ENCODE measurements around the gene CLCA4. TPM values are rescaled to one million over a fixed set of nuclear protein-coding genes. Genes with fewer than 3 reads are reported as not detected.
"Not testable (repeated sequence)": the region's sequence is repeated elsewhere in the genome, so short reads cannot be mapped to it uniquely, and the experiment has no call there.

The CLCA4 gene
- total and polyA plus RNA-seq, 4 donors: 0.09 to 0.20 (median 0.14) TPM

- Histone ChIP-seq H3K27ac (ENCODE audit: low read depth in 1 of 2, low read length in 1 of 2) (no peak overlapping the region), H3K9ac (ENCODE audit: insufficient read depth in 1 of 2, low read length in 2 of 2) (no peak overlapping the region), H3K4me3 (no peak overlapping the region), H3K4me1 (ENCODE audit: control insufficient read depth in 5 of 5, insufficient read depth in 5 of 5, low read length in 5 of 5) (no peaks in the 10 kb centered on the region), H3K36me3 (ENCODE audit: control insufficient read depth in 4 of 4, insufficient read depth in 4 of 4, low read length in 4 of 4) (no peaks in the 10 kb centered on the region), H3K27me3 (ENCODE audit: control insufficient read depth in 3 of 3, insufficient read depth in 3 of 3, low read length in 2 of 3) (no peaks in the 10 kb centered on the region), H3K9me3 (ENCODE audit: control insufficient read depth in 4 of 4, insufficient read depth in 3 of 4, low read length in 3 of 4) (peaks cover 0 to 11% (median 8%) of the 10 kb centered on the region in 4 donors)
- ATAC-seq (ENCODE audit: insufficient read depth, low FRiP score) (no peak), DNase-seq (peak in 1 of 3 donors; percentile 38)
- 76 to 90% methylated on average over 3 of the region's 3 CpGs for WGBS, 2 donors
- TF ChIP-seq CTCF (IDR thresholded peaks at IDR 0.05; ENCODE audit: control extremely low read depth, extremely low read depth): no peak
Observed at GRCh38 chr1:86596741-86597290, 49.9 kb downstream of the CLCA4 start.

- 93 to 95% methylated on average over 2 of the region's 2 CpGs for WGBS, 2 donors
- H3K4me3 ChIP-seq; H3K9me3 ChIP-seq (ENCODE audit: control insufficient read depth in 4 of 4, insufficient read depth in 3 of 4, low read length in 3 of 4); H3K27me3 ChIP-seq (ENCODE audit: control insufficient read depth in 3 of 3, insufficient read depth in 3 of 3, low read length in 2 of 3); H3K9ac ChIP-seq (ENCODE audit: insufficient read depth in 1 of 2, low read length in 2 of 2); H3K36me3 ChIP-seq (ENCODE audit: control insufficient read depth in 4 of 4, insufficient read depth in 4 of 4, low read length in 4 of 4); H3K27ac ChIP-seq (ENCODE audit: low read depth in 1 of 2, low read length in 1 of 2); DNase-seq; H3K4me1 ChIP-seq (ENCODE audit: control insufficient read depth in 5 of 5, insufficient read depth in 5 of 5, low read length in 5 of 5); ATAC-seq (ENCODE audit: insufficient read depth, low FRiP score): not testable (repeated sequence)
Observed at GRCh38 chr1:86606080-86606479, 59.2 kb downstream of the CLCA4 start.

GRCh38 chr1:86616433-86616832 is 69.6 kb downstream of the CLCA4 start:
- 71 to 83% methylated on average over 1 of the region's 1 CpG for WGBS, 2 donors
- no peak overlapping the region for H3K9ac ChIP-seq (ENCODE audit: insufficient read depth in 1 of 2, low read length in 2 of 2)
- no peak for ATAC-seq (ENCODE audit: insufficient read depth, low FRiP score)
- no peaks in the 10 kb centered on the region for H3K4me1 ChIP-seq (ENCODE audit: control insufficient read depth in 5 of 5, insufficient read depth in 5 of 5, low read length in 5 of 5)
- peaks cover 0 to 16% (median 6%) of the 10 kb centered on the region in 4 donors for H3K9me3 ChIP-seq (ENCODE audit: control insufficient read depth in 4 of 4, insufficient read depth in 3 of 4, low read length in 3 of 4)
- TF ChIP-seq CTCF (IDR thresholded peaks at IDR 0.05; ENCODE audit: control extremely low read depth, extremely low read depth): no peak
- no peak overlapping the region for H3K27ac ChIP-seq (ENCODE audit: low read depth in 1 of 2, low read length in 1 of 2)
- H3K4me3 ChIP-seq: no peak overlapping the region
- no peaks in the 10 kb centered on the region for H3K27me3 ChIP-seq (ENCODE audit: control insufficient read depth in 3 of 3, insufficient read depth in 3 of 3, low read length in 2 of 3)
- DNase-seq: no peak
- no peaks in the 10 kb centered on the region for H3K36me3 ChIP-seq (ENCODE audit: control insufficient read depth in 4 of 4, insufficient read depth in 4 of 4, low read length in 4 of 4)

- Histone ChIP-seq H3K9me3 (ENCODE audit: control insufficient read depth in 4 of 4, insufficient read depth in 3 of 4, low read length in 3 of 4) (peaks cover 0 to 16% (median 6%) of the 10 kb centered on the region in 4 donors), H3K9ac (ENCODE audit: insufficient read depth in 1 of 2, low read length in 2 of 2) (no peak overlapping the region), H3K36me3 (ENCODE audit: control insufficient read depth in 4 of 4, insufficient read depth in 4 of 4, low read length in 4 of 4) (no peaks in the 10 kb centered on the region), H3K4me1 (ENCODE audit: control insufficient read depth in 5 of 5, insufficient read depth in 5 of 5, low read length in 5 of 5) (no peaks in the 10 kb centered on the region), H3K4me3 (no peak overlapping the region), H3K27me3 (ENCODE audit: control insufficient read depth in 3 of 3, insufficient read depth in 3 of 3, low read length in 2 of 3) (no peaks in the 10 kb centered on the region), H3K27ac (ENCODE audit: low read depth in 1 of 2, low read length in 1 of 2) (no peak overlapping the region)
- ATAC-seq (ENCODE audit: insufficient read depth, low FRiP score) (no peak), DNase-seq (peak in 2 of 3 donors; percentile 12 to 24)
- TF ChIP-seq CTCF (IDR thresholded peaks at IDR 0.05; ENCODE audit: control extremely low read depth, extremely low read depth): no peak
- WGBS, 2 donors: 16 to 28% methylated on average over 1 of the region's 1 CpG
Observed at GRCh38 chr1:86616871-86617270, 70.0 kb downstream of the CLCA4 start.
